Psoas muscle (tissue), 8 donors: ENCODE measurements around the gene TBC1D9B. TPM values are rescaled to one million over a fixed set of nuclear protein-coding genes. Genes with fewer than 3 reads are reported as not detected.
A peak's percentile ranks its signal among the peaks of the same experiment; 100 is the strongest.

Source experiments
- ATAC-seq, 4 donors: fragments of 200-7000 bp; cut with Tn5 transposase; one replicate each; pipeline ENCODE4 v1.9.1; 2020; ENCODE audit warnings: moderate library complexity in 3 of 4, mild to moderate bottlenecking in 2 of 4
- DNase-seq, 2 donors: peaks; one replicate each; pipeline ENCODE4 v3.0.0-alpha.2; 2020
- H3K27ac ChIP-seq: fragments of 200-600 bp; one replicate; pipeline ENCODE4 v1.8.0; 2022
- H3K27me3 ChIP-seq, 3 donors: fragments of 200-600 bp in 1 of 3; one replicate each; pipeline versions ENCODE4 v1.6.1 to v1.8.0; 2013 to 2022; ENCODE audit warnings: low read length in 2 of 3, mild to moderate bottlenecking in 2 of 3, moderate library complexity in 1 of 3; ENCODE audit not compliant: insufficient read depth in 3 of 3
- H3K36me3 ChIP-seq, 2 donors: fragments of 200-600 bp in 1 of 2; one replicate each; pipeline versions ENCODE4 v1.6.1 to v1.8.0; 2013 to 2022; ENCODE audit warnings: low read depth in 1 of 2, mild to moderate bottlenecking in 1 of 2, moderate library complexity in 1 of 2; ENCODE audit not compliant: insufficient read depth in 1 of 2
- H3K4me1 ChIP-seq: fragments of 200-600 bp; one replicate; pipeline ENCODE4 v1.8.0; 2022
- H3K4me3 ChIP-seq: fragments of 200-600 bp; one replicate; pipeline ENCODE4 v1.8.0; 2022; ENCODE audit warnings: mild to moderate bottlenecking
- H3K9me3 ChIP-seq: fragments of 200-600 bp; one replicate; pipeline ENCODE4 v1.8.0; 2022
- WGBS, 3 donors: extraction: QIAGEN DNeasy Blood & Tissue Kit; methylation state at CpG; one replicate each; pipeline versions ENCODE4 v1.1.6 to v1.1.7; 2013; 5-methylcytosine and 5-hydroxymethylcytosine counted together
- intact Hi-C, 2 donors: fragments of 100-400 bp; cut with DNase I; formaldehyde crosslinking; loops; one replicate each; pipeline versions ENCODE4 v1.11.0 to v1.14.2; 2022
- polyA plus RNA-seq, 3 donors: library from polyadenylated mRNA; stranded (reverse); fragments of 200-250 nt; gene quantifications; one replicate each; pipeline ENCODE4 v1.2.3, GENCODE V29; 2013
- total RNA-seq, 4 donors: library from RNA; stranded (reverse); fragmentation: NEBNext Ultra II Directional in 2 of 4; extraction: Animal tissue kit (Norgen Biotek cat#: 25700) in 2 of 4; gene quantifications; one replicate each; pipeline versions ENCODE4 v1.2.1 to v1.2.4, GENCODE V29; 2021 to 2023
- TF ChIP-seq, protein P1 (sequence below): fragments of 200-600 bp; IDR thresholded peaks from one replicate; pipeline ENCODE4 v1.8.0; 2022; ENCODE audit warnings: antibody characterized with exemption
- donor health status: healthy with polysubstance abuse.
- donor health status: DM: no; HTN: no; CAD: no; lungs with moderate emphysema.
- donor health status: Bipolar disorder and iron deficiency.
- donor health status: healthy.
- donor health status: DM: yes; HTN: yes; CAD: no.
- donor health status: DM: no; HTN: no; CAD: no.
- donor health status: DM: no; HTN: no; CAD: no.
- donor health status: DM: yes; HTN: yes; CAD: no.

TBC1D9B gene
- total and polyA plus RNA-seq, 7 donors = 30.1 to 50.2 (median 40.2) TPM

DNA sequence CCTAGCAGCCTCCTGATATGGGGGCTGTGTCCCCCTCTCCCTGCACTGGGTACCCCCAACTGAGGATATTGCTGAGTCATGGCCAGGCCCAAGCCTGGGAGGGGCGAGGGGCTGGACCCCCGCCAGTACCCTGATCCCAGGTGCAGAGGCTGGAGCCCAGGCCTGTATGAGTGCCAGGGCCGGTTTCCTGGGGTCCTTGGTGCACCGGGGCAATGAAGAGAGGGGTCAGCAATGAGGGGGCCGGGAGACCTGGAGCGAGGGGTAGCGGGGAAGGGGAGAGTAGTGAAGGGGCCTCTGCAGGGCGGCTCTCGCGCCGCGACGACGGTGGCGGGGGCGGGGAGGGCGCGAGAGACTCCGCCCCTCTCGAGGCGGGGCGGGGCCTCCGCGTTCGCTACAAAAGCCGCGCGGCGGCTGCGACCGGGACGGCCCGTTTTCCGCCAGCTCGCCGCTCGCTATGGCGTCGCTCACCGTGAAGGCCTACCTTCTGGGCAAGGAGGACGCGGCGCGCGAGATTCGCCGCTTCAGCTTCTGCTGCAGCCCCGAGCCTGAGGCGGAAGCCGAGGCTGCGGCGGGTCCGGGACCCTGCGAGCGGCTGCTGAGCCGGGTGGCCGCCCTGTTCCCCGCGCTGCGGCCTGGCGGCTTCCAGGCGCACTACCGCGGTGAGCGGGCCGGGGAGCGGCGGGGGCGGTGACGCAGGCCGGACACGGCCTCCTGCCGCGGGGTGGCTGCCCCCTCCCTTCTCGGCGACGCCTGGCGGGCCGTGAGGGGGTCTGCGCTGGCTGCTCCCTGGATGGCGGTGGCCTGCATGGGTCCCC lies 87.0 kb downstream of the TBC1D9B start, which contains the start of gene SQSTM1:
Gene SQSTM1 (plus strand): TSS at position 423 of the 815 bp plus-strand sequence. CDS start 32 bp downstream, at position 455.
- H3K4me1 ChIP-seq = peaks cover 61% of the 10 kb centered on the region
- ATAC-seq (peak; percentile 67 to 70 (median 68)), DNase-seq (peak; percentile 85 to 92)
- intact Hi-C loops = no loop called here
- TF ChIP-seq, protein P1, sequence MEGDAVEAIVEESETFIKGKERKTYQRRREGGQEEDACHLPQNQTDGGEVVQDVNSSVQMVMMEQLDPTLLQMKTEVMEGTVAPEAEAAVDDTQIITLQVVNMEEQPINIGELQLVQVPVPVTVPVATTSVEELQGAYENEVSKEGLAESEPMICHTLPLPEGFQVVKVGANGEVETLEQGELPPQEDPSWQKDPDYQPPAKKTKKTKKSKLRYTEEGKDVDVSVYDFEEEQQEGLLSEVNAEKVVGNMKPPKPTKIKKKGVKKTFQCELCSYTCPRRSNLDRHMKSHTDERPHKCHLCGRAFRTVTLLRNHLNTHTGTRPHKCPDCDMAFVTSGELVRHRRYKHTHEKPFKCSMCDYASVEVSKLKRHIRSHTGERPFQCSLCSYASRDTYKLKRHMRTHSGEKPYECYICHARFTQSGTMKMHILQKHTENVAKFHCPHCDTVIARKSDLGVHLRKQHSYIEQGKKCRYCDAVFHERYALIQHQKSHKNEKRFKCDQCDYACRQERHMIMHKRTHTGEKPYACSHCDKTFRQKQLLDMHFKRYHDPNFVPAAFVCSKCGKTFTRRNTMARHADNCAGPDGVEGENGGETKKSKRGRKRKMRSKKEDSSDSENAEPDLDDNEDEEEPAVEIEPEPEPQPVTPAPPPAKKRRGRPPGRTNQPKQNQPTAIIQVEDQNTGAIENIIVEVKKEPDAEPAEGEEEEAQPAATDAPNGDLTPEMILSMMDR = no peak
- H3K27ac ChIP-seq = peak within 1 kb of the TSS; percentile 100
- H3K9me3 ChIP-seq = no peaks in the 10 kb centered on the region
- no peaks in the 10 kb centered on the region for H3K27me3 ChIP-seq
- peaks cover 7 to 40% of the 10 kb centered on the region in 2 donors for H3K36me3 ChIP-seq
- H3K4me3 ChIP-seq = peak within 1 kb of the TSS; percentile 99
- 0 to 1% (median 0%) methylated on average over 42 to 81 of the region's 81 CpGs for WGBS, 3 donors

DNA sequence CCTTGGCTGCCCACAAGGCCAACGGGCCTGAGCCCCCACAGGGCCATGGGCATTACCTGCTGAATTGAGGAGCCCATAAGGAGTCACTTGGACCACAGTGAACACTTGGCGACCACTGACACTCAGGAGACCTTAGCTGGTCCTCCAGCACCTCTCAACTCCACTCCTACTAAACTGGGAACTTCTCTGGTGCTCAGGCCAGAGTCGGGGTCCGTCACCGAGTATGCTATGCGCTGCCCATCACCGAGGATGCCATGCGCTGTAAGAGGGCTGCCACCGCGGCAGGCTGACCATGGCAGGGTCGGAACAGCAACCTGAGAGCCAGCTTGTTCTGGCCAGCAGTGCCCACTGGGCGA lies 87.6 kb downstream of the TBC1D9B start:
- 10 to 31% (median 10%) methylated on average over 12 of the region's 12 CpGs for WGBS, 3 donors
- ATAC-seq (peak in 3 of 4 donors; percentile 1 to 9 (median 2)), DNase-seq (no peak)
- Histone ChIP-seq H3K27me3 (no peaks in the 10 kb centered on the region), H3K36me3 (peaks cover 7 to 35% of the 10 kb centered on the region in 2 donors), H3K9me3 (no peaks in the 10 kb centered on the region), H3K27ac (peak overlapping the region; percentile 100), H3K4me3 (peak overlapping the region; percentile 99), H3K4me1 (peaks cover 55% of the 10 kb centered on the region)
- TF ChIP-seq, protein P1 = no peak
- intact Hi-C loops = no loop called here

DNA sequence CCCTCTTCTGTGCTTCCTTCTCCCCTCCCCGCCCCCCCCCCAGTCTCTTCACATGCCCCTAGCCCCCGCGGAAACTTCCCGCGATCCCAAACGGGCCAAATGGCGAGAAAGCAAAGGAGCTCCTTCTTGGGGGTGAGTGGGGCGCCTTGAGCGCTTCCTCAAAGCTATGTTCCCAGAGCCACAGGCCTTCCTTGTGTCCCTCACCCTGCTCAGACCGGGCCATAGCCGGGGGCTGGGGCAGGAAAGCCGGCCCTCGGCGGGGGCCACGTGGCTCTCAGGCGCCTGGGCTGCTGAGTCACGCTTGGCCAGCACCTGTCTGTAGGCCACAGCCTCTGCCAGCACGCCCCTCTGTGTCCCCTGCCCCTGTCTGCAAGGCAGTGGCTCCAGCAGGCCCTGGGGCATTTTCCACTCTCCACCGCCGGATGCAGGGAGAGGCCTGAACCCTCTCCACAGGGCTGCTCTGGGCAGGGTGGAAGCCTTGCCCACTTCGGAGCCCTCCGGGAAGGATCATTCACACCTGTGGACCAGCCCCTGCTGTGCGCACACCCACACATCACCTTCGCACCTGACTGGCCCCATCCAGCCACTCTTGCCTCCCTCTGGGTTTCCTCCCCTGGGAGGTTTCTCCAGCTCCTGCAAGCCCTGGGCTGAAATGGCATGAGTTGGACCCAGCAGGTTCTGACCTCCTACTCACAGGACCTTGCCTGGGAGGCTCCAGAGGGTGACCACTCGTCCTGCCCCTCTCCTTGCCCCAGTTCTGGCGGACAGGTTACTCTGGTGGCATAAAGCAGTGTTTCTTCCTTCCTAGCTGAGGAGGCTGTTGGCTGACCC lies 88.2 kb downstream of the TBC1D9B start:
- TF ChIP-seq, protein P1 = no peak
- intact Hi-C loops = loop anchor here in 1 of 2 donors (1.0 kb wide), 1 partner anchor 87 kb away; the partner anchor contains the start of gene MAML1
- ATAC-seq = peak; percentile 57 to 67 (median 60)
- WGBS, 3 donors = 12 to 21% (median 14%) methylated on average over 23 to 26 of the region's 26 CpGs
- H3K4me1 ChIP-seq = peaks cover 50% of the 10 kb centered on the region
- H3K9me3 ChIP-seq = no peaks in the 10 kb centered on the region
- peak; percentile 81 to 91 for DNase-seq
- H3K4me3 ChIP-seq = peak overlapping the region; percentile 99
- H3K36me3 ChIP-seq = peaks cover 2 to 29% of the 10 kb centered on the region in 2 donors
- no peaks in the 10 kb centered on the region for H3K27me3 ChIP-seq
- peak overlapping the region; percentile 100 for H3K27ac ChIP-seq

DNA sequence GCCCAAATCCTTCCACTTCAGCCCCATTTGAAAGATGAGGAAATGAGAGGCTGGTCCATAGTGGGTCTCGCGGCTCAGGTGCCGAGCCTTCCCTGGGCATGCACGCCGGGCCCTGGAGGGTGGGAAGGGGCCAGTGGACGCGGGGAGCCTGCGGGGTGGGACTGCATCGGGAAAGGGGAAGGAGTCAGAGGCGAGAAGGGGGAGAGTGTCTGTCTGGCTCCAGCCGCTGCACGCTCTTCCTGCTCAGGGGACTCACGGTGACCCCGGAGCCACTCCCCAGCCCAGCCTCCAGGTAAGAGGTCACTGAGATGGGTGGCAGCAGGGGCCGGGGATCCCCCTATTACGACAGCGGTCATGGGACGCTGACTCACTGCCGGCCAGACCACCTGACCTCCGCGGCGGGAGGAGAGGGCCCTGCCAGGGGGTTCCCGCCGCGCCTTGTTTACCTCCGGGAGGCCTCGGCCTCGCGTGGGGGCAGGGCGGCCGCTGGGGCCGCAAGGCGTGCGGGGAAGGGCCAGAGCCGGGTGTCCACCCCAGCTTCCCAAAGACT lies 88.9 kb downstream of the TBC1D9B start:
- intact Hi-C loops = loop anchor here in 1 of 2 donors (1.0 kb wide), 1 partner anchor 87 kb away; the partner anchor contains the start of gene MAML1
- TF ChIP-seq, protein P1 = no peak
- Histone ChIP-seq H3K9me3 (no peaks in the 10 kb centered on the region), H3K4me3 (peak overlapping the region; percentile 99), H3K36me3 (peaks cover 2 to 26% of the 10 kb centered on the region in 2 donors), H3K27ac (peak overlapping the region; percentile 100), H3K27me3 (no peaks in the 10 kb centered on the region), H3K4me1 (peaks cover 43% of the 10 kb centered on the region)
- ATAC-seq (peak; percentile 71 to 79 (median 77)), DNase-seq (peak; percentile 95 to 98)
- 0 to 1% (median 1%) methylated on average over 17 to 35 of the region's 35 CpGs for WGBS, 3 donors
